ENCODE measurements around the gene TSPYL1. TPM values are rescaled to one million over a fixed set of nuclear protein-coding genes. Genes with fewer than 3 reads are reported as not detected.
"Not testable (repeated sequence)": the region's sequence is repeated elsewhere in the genome, so short reads cannot be mapped to it uniquely, and the experiment has no call there.

TSPYL1 gene
- total RNA-seq, 1 experiment from 2014 or later, result 131 TPM

GRCh38 chr6:116301104-116301503 is 21.4 kb upstream of the TSPYL1 start:
- in situ Hi-C loops (cut with HindIII; ENCODE audit: low sequenced_read_pairs), result no loop called here

GRCh38 chr6:116300566-116300965 is 20.8 kb upstream of the TSPYL1 start:
- in situ Hi-C loops (cut with HindIII; ENCODE audit: low sequenced_read_pairs), result no loop called here
- DNase-seq (ENCODE audit: low spot score), result no peak

More at GRCh38 chr6:116301104-116301503, 21.4 kb upstream of the TSPYL1 start:
- DNase-seq (ENCODE audit: low spot score), result no peak

GRCh38 chr6:116298973-116299372 is 19.2 kb upstream of the TSPYL1 start:
- in situ Hi-C loops (cut with HindIII; ENCODE audit: low sequenced_read_pairs), result no loop called here

DNA sequence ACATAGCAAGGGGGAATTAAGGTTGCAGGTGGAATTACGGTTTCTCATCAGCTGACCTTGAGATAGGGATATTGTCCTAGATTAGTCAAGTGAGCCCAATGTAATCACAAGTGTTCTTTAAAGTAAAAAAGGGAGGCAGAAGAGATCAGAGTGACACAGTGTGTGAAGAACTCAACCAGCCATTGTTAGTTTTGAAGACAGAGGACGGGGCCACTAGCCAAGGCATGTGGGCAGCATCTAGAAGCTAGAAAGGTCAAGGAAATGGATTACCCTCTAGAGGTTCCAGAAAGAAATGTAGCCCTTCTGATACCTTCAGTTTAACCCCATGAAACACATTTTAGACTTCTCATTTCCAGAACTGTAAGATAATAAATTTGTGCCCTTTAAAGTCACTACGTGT is 18.5 kb upstream of the TSPYL1 start:
- in situ Hi-C loops (cut with HindIII; ENCODE audit: low sequenced_read_pairs), result no loop called here
- no peak for DNase-seq (ENCODE audit: low spot score)

More at GRCh38 chr6:116298973-116299372, 19.2 kb upstream of the TSPYL1 start:
- DNase-seq (ENCODE audit: low spot score), result no peak

DNA sequence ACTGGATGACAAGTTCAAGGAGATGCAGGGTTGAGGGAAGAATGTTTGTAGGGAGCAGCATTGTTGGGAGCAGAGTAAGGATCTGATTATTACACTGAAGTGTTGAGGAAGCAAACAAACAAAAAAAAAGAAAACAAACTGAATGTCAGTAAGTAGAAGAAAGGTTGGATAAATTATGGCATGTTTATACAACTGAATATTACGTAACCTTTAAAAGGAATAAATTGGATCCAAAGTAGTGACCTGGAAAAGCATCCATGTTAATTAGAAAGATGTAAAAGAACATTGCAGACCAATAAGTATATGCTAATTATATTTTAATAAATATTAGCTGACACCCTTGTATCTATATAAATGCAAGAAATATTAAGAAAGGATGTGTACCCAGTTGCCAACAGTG is 12.8 kb upstream of the TSPYL1 start:
- in situ Hi-C loops (cut with HindIII; ENCODE audit: low sequenced_read_pairs), result no loop called here
- DNase-seq (ENCODE audit: low spot score), result no peak

DNA sequence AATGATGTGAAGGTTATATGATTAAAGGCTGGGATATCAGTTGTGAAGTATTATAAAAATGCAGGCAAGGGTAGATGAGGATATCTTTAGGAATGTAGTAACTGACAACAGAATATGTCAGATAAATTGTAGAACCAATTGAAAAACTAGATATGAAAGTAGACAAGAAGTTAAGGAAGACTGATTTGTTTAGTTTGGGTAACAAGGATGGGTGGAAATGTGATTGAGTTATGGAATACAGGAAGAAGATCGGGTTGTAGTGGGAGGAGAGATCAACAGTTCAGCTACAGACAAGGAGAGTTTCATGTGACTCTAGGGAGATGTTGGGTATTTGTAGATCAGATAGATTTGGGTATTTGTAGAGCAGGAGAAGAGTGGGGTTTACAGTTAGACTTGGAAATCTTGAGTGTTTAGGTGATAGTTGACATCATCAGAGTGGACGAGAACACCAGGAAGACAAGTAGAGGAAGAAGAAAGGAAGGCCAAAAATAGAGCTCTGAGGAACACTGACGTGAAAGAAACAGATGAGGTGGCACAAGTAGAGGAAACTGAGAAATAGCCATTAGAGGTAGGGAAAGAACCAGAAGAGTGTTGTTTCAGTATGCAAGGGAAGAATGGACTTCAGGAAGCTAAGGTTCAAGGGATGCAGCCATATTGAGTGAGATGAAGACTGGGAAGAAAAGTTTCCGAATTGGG is 12.1 kb upstream of the TSPYL1 start:
- in situ Hi-C loops (cut with HindIII; ENCODE audit: low sequenced_read_pairs), result no loop called here
- no peak for DNase-seq (ENCODE audit: low spot score)

- in situ Hi-C loops (cut with HindIII; ENCODE audit: low sequenced_read_pairs), result no loop called here
- no peak for DNase-seq (ENCODE audit: low spot score)
Observed at GRCh38 chr6:116290799-116291198, 11.1 kb upstream of the TSPYL1 start.

DNA sequence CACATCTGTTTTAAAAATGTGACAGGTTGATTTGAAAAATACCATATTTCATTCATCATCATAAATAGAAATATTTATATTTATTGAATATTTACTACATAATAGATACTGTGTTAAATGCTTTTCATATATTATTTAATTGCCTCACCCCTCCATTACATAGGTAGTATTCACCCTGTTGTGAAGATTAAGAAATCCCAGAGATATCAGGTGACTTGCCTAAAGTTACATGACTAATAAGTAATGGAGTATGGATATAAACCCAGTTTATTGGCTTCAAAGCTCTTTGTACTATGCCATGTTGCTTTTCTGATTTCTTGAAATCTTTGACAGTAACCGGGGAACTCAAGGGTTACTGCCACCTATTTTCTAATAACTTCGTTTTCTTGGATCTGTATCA is 10.1 kb upstream of the TSPYL1 start:
- in situ Hi-C loops (cut with HindIII; ENCODE audit: low sequenced_read_pairs), result no loop called here
- no peak for DNase-seq (ENCODE audit: low spot score)

DNA sequence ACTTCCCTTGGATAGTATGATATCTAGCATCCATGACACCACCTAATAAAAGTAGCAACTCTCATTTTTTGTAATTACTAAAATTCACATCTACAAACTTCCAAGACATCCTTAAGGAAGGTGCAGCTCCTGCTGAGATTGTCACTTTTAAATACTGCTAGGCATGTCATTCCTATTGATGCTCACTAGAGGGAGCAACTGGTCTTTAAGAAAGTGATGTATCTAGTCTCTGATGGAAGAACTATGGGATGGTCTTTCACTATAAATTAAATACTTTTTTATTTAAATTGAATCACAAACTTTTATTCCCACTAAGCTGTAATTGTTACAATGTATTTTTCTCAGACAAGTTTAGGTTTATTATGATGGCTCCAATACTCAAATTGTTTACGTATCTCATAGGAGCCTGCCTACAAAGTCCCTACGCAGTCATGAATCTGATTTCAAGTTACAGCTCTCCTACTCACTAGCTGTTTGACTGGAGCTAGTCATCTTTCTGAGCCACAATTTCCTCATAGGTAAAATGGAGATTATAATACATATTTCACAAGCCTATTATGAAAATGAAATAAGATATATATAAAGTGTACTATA is 8.1 kb upstream of the TSPYL1 start:
- in situ Hi-C loops (cut with HindIII; ENCODE audit: low sequenced_read_pairs), result no loop called here
- peak; percentile 71 for DNase-seq (ENCODE audit: low spot score)

GRCh38 chr6:116286773-116287358 is 7.1 kb upstream of the TSPYL1 start:
- no peak for DNase-seq (ENCODE audit: low spot score)
- in situ Hi-C loops (cut with HindIII; ENCODE audit: low sequenced_read_pairs), result no loop called here

- DNase-seq (ENCODE audit: low spot score); in situ Hi-C loops (cut with HindIII; ENCODE audit: low sequenced_read_pairs): not testable (repeated sequence)
Observed at GRCh38 chr6:116284984-116285383, 5.3 kb upstream of the TSPYL1 start.

DNA sequence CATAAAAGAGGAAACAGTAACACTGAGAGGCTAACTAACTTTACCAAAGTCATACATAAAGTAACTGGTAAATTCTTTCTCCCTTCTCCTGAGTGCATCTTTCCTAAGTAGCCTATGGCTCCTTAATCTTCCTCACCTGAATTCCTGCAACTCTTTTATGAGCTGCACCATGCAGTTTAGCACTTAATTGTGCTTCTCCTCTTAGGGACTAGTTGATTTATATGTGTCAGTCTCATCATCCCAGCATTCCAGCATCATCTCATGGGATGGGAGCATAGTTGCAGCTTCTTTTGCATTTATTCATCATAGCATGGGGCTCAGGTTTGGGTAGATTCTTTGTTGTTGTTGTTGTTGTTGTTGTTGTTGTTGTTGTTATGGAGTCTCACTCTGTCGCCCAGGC is 3.5 kb upstream of the TSPYL1 start:
- in situ Hi-C loops (cut with HindIII; ENCODE audit: low sequenced_read_pairs), result no loop called here
- DNase-seq (ENCODE audit: low spot score), result no peak

DNA sequence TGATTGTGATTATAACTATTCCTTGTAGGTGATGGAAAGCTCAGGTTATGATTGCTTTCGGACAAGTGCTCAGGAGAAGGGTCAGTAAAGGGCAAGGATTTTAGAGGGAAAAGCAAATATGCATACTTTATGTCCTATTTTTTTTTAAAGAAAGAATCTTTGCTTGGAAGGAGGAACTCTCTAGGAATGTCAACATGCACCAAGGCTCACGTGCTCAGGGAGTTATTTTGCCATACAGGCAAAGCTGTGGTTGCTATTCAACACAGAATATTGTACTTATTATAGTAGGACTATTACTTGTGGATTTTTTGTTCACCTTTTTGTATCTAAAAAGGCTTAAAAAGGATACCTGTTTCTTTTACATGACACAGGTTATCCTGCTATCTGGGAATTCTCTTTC is 3.0 kb upstream of the TSPYL1 start:
- no peak for DNase-seq (ENCODE audit: low spot score)
- in situ Hi-C loops (cut with HindIII; ENCODE audit: low sequenced_read_pairs), result no loop called here

GRCh38 chr6:116280933-116281316 is 1.2 kb upstream of the TSPYL1 start:
- in situ Hi-C loops (cut with HindIII; ENCODE audit: low sequenced_read_pairs), result no loop called here
- DNase-seq (ENCODE audit: low spot score), result no peak

DNA sequence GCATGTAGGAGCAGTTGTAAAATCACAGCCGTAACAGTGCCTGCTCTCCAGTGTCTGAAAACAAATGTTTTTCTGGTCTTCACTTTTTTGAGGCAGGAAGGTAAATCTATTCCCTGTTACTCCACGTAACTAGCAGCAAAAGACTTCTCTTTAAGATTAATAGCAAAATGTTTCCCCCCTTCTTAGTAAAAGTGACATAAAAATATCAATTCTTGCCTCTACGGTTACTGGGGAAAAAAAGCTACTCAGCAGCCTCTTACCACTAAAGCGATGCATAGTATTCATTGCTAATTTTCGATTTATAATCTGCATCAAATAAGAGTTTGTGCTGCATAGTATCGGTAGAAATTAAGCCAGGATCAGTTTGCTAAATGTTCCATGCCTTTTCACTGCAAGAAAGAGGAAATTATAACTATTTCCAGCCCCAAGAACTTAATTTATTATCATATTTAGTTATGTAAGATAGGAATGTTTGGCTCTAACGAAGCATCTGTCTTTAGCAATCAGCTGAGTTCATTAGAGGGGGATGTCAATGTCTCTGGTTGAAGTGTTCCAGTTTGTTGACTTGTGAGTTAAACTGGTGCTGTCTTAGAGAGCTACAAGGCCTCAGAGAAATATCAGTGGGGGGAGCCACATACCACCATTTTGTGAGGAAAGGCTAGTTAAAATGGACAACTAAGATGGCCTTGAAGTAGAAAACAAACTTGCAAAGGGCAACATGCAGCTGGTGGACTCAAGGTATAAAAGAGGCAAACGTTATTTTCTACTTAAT is 617 bp upstream of the TSPYL1 start:
- in situ Hi-C loops (cut with HindIII; ENCODE audit: low sequenced_read_pairs), result no loop called here
- DNase-seq (ENCODE audit: low spot score), result peak; percentile 60

DNA sequence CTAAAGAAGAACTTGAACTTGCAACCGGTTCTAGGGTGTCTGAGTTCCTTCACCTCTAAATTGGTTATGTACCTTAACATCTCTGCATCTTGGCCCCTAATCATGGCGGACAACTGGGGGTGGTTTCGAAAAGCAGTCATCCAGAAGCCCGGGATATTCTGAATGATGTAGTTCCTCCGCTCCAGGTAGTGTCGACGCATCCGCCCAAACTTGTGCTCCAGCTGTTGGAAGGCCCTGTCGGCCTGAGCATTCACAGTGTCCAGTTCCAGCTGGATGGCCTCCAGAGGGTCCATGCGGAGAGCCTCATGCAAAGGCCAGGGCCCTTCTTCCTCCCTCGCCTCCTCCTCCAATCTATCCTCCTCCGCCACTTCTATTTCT is 887 bp downstream of the TSPYL1 start:
- DNase-seq (ENCODE audit: low spot score), result no peak
- in situ Hi-C loops (cut with HindIII; ENCODE audit: low sequenced_read_pairs), result no loop called here

GRCh38 chr6:116278481-116278829 is 1.3 kb downstream of the TSPYL1 start:
- in situ Hi-C loops (cut with HindIII; ENCODE audit: low sequenced_read_pairs), result no loop called here
- DNase-seq (ENCODE audit: low spot score), result no peak

DNA sequence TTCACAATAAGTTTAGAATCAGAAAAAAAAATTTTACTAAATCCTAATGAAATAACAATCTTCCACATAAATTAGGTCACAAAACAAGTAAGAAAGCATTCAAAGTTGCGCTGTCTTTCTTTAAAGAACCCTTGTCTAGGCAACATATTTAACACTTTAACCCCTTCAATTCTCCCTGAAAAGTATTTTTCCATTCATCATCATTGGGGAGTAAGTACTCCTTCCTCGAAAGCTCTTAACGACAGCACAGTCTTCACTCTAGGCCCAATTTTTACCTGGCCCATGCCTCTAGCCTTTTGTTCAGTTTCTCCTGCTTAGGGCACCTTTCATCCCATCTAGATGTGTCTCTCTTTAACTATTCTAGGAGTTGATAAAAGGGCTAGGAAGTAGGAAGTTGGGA is 2.6 kb downstream of the TSPYL1 start:
- DNase-seq (ENCODE audit: low spot score), result no peak
- in situ Hi-C loops (cut with HindIII; ENCODE audit: low sequenced_read_pairs), result no loop called here

DNA sequence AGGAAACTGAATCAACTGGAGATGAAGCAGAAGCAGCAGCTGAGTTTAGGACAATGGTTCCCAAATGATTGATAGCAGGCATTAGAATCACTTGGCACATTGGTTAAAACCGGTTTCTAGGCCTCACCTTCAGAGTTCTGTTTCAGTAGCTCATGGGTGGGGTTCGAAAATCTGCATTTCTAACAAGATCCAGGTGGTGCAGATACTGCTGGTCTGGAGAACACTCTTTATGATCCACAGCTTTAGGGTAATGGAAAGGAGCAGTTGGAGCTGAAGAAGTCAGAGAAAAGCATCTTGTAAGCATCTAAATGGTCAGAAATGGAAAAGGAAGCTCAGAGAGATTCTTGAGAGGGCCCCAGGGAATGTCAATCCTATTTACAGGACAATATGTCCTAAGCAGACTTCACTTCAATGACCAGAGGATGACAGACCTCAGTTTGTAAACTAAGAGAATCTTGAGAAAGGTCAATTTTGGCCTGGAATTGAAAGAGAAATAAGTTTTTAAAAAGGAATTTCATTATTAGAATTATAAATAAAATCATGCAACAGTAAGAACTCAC is 8.5 kb downstream of the TSPYL1 start:
- DNase-seq (ENCODE audit: low spot score), result no peak
- in situ Hi-C loops (cut with HindIII; ENCODE audit: low sequenced_read_pairs), result no loop called here

Data from G401 (cell line).